ENCODE measurements around the gene TMEM169.

The TMEM169 gene

DNA sequence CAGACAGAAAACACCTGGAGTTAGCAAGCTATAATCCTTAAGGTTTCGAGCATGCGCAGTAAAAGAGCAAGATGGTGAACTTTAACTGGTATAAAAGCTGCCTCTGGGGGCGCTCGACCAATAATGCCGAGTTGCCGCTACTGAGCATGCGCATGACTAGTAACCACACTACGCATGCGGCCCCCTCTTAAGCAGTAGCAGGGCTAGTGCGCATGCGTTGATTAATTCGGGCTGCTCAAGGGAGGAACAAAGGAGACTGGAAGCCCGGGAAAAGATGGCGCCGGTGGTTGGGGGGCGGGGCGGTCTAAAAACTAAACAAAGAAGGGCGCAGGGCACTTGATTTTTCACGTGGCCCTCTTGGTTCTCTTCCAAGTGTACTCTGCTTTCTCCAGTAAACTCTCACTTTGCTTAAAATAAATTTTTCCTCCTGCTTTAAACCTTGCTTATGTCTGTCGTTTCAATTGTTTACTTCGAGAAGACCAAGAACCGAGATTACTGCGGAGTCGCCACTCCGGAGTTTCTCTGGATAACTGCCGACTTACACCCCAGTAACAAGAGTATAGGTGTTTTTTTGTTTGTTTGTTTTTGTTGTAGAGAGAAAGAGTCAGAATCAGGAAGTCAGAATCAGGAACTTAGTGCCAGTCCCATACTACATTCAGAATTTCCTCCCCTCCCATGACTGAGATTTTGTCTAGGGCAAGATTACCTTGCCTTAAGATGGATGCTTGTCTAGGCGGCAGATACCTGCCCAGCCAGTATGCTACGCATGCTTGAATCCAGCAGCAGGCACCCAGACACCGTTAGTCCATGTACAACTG lies 33.2 kb downstream of the TMEM169 start:
- DNase-seq (ENCODE audit: low read depth in 1 of 2, low spot score in 1 of 2), result peak; percentile 90 to 97
- Histone ChIP-seq H3K27me3 (ENCODE audit: insufficient read depth, poor library complexity, severe bottlenecking) (no peaks in the 10 kb centered on the region), H3K4me3 (replicated peaks; ENCODE audit: insufficient read depth, low read length) (peak overlapping the region; percentile 48), H3K27ac (replicated peaks) (peak overlapping the region; percentile 83)
- no peak for TF ChIP-seq GABPA (IDR thresholded peaks at IDR 0.05; ENCODE audit: low read depth)
- TF ChIP-seq REST (IDR thresholded peaks at IDR 0.05; ENCODE audit: insufficient replicate concordance, low read depth), result no peak
- peak; percentile 62; the same call in 1 of the 2 replicates for TF ChIP-seq POLR2AphosphoS5 (IDR thresholded peaks at IDR 0.05; ENCODE audit: low read depth)
- TF ChIP-seq SPI1 (IDR thresholded peaks at IDR 0.05; ENCODE audit: borderline replicate concordance, low read depth), result peak; percentile 69; the same call in 1 of the 2 replicates
- TF ChIP-seq CTCF (IDR thresholded peaks at IDR 0.05; ENCODE audit: insufficient read depth, low read length), result peak; percentile 83

- no peak overlapping the region for H3K27ac ChIP-seq (replicated peaks)
- no peak for DNase-seq (ENCODE audit: low read depth in 1 of 2, low spot score in 1 of 2)
These were observed 34.7 kb downstream of the TMEM169 start for GRCh38 chr2:216116418-216116817.

More at GRCh38 chr2:216116418-216116817, 34.7 kb downstream of the TMEM169 start:
- no peak for TF ChIP-seq POLR2AphosphoS5 (IDR thresholded peaks at IDR 0.05; ENCODE audit: low read depth)
- TF ChIP-seq CTCF (IDR thresholded peaks at IDR 0.05; ENCODE audit: insufficient read depth, low read length), result no peak
- no peak for TF ChIP-seq REST (IDR thresholded peaks at IDR 0.05; ENCODE audit: insufficient replicate concordance, low read depth)
- no peak for TF ChIP-seq GABPA (IDR thresholded peaks at IDR 0.05; ENCODE audit: low read depth)
- TF ChIP-seq SPI1 (IDR thresholded peaks at IDR 0.05; ENCODE audit: borderline replicate concordance, low read depth), result no peak
- H3K4me3 ChIP-seq (replicated peaks; ENCODE audit: insufficient read depth, low read length), result no peak overlapping the region
- no peaks in the 10 kb centered on the region for H3K27me3 ChIP-seq (ENCODE audit: insufficient read depth, poor library complexity, severe bottlenecking)

All from HL-60 (cell line).